Measurements from ENCODE around the gene REP15.

REP15 gene

GRCh38 chr12:27685274-27685673 lies 11.0 kb upstream of the REP15 start:
- no peak for TF ChIP-seq ZFX (IDR thresholded peaks at IDR 0.05; ENCODE audit: borderline replicate concordance)
- TF ChIP-seq CTCF (IDR thresholded peaks at IDR 0.05), result no peak
- no peak overlapping the region for H3K27ac ChIP-seq

GRCh38 chr12:27686147-27686546 lies 10.1 kb upstream of the REP15 start:
- no peak overlapping the region for H3K27ac ChIP-seq
- TF ChIP-seq CTCF (IDR thresholded peaks at IDR 0.05), result no peak

GRCh38 chr12:27688671-27689070 lies 7.6 kb upstream of the REP15 start:
- TF ChIP-seq ZFX (IDR thresholded peaks at IDR 0.05; ENCODE audit: borderline replicate concordance) (no peak), CTCF (IDR thresholded peaks at IDR 0.05) (no peak; the same call in 1 of the 2 replicates)
- no peak overlapping the region for H3K27ac ChIP-seq

GRCh38 chr12:27689558-27690180 lies 6.6 kb upstream of the REP15 start:
- no peak for TF ChIP-seq CTCF (IDR thresholded peaks at IDR 0.05)
- no peak for TF ChIP-seq ZFX (IDR thresholded peaks at IDR 0.05; ENCODE audit: borderline replicate concordance)
- H3K27ac ChIP-seq, result no peak overlapping the region

GRCh38 chr12:27693403-27693802 lies 2.8 kb upstream of the REP15 start:
- H3K27ac ChIP-seq, result no peak overlapping the region
- TF ChIP-seq ZFX (IDR thresholded peaks at IDR 0.05; ENCODE audit: borderline replicate concordance) (no peak), CTCF (IDR thresholded peaks at IDR 0.05) (no peak)

- no peak overlapping the region for H3K27ac ChIP-seq
- no peak for TF ChIP-seq ZFX (IDR thresholded peaks at IDR 0.05; ENCODE audit: borderline replicate concordance)
- no peak for TF ChIP-seq CTCF (IDR thresholded peaks at IDR 0.05)
Observed at GRCh38 chr12:27695556-27696292, 523 bp upstream of the REP15 start.

GRCh38 chr12:27696864-27697564 lies 767 bp downstream of the REP15 start:
- TF ChIP-seq CTCF (IDR thresholded peaks at IDR 0.05) (no peak), ZFX (IDR thresholded peaks at IDR 0.05; ENCODE audit: borderline replicate concordance) (no peak)
- no peak overlapping the region for H3K27ac ChIP-seq
